HEK293 (cell line): ENCODE data around the gene NEK2.

Source experiments
- GFI1B ChIP-seq: fragments of 450-650 bp; formaldehyde crosslinking; IDR thresholded peaks from 2 replicates; pipeline ENCODE4 v1.5.1; 2016; ENCODE audit warnings: missing biosample characterization, missing genetic modification characterization
- GLI2 ChIP-seq: fragments of 450-650 bp; formaldehyde crosslinking; IDR thresholded peaks from 2 replicates; pipeline ENCODE4; 2017; ENCODE audit warnings: missing biosample characterization, missing genetic modification characterization, low read depth, borderline replicate concordance
- HOXD13 ChIP-seq: sonication (generic); formaldehyde crosslinking; IDR thresholded peaks from 2 replicates; pipeline ENCODE4 v1.8.0; 2022; ENCODE audit warnings: missing genetic modification reagents, borderline replicate concordance
- KLF7 ChIP-seq: fragments of 450-650 bp; formaldehyde crosslinking; IDR thresholded peaks from 2 replicates; pipeline ENCODE4 v1.5.1; 2016; ENCODE audit warnings: missing biosample characterization, missing genetic modification characterization, borderline replicate concordance
- PRDM1 ChIP-seq: fragments of 450-650 bp; formaldehyde crosslinking; IDR thresholded peaks from 2 replicates; pipeline ENCODE4; 2016; ENCODE audit warnings: missing biosample characterization, missing genetic modification characterization
- RBAK ChIP-seq: fragments of 450-650 bp; formaldehyde crosslinking; IDR thresholded peaks from 2 replicates; pipeline ENCODE4 v1.5.1; 2016; ENCODE audit warnings: missing biosample characterization, missing genetic modification characterization
- SCRT2 ChIP-seq: fragments of 450-650 bp; formaldehyde crosslinking; IDR thresholded peaks from 2 replicates; pipeline ENCODE4 v1.5.1; 2016; ENCODE audit warnings: missing biosample characterization, missing genetic modification characterization
- SP2 ChIP-seq: fragments of 450-650 bp; formaldehyde crosslinking; IDR thresholded peaks from 2 replicates; pipeline ENCODE4 v1.5.1; 2016; ENCODE audit warnings: missing biosample characterization, missing genetic modification characterization
- ZBTB7A ChIP-seq: fragments of 450-650 bp; formaldehyde crosslinking; IDR thresholded peaks from 2 replicates; pipeline ENCODE4 v1.5.1; 2016; ENCODE audit warnings: low read depth, missing biosample characterization, missing genetic modification characterization
- ZNF19 ChIP-seq: fragments of 450-650 bp; formaldehyde crosslinking; IDR thresholded peaks from 2 replicates; pipeline ENCODE4; 2016; ENCODE audit warnings: missing biosample characterization, missing genetic modification characterization, low read depth
- ZNF2 ChIP-seq: fragments of 450-650 bp; formaldehyde crosslinking; IDR thresholded peaks from 2 replicates; pipeline ENCODE4 v1.5.1; 2016; ENCODE audit warnings: missing biosample characterization, missing genetic modification characterization
- ZNF211 ChIP-seq: fragments of 450-650 bp; formaldehyde crosslinking; IDR thresholded peaks from 2 replicates; pipeline ENCODE4 v1.5.1; 2016; ENCODE audit warnings: low read depth, missing biosample characterization, missing genetic modification characterization
- ZNF221 ChIP-seq: fragments of 450-650 bp; formaldehyde crosslinking; IDR thresholded peaks from 2 replicates; pipeline ENCODE4 v1.5.1; 2017; ENCODE audit warnings: missing biosample characterization, missing genetic modification characterization, borderline replicate concordance
- ZNF248 ChIP-seq: fragments of 450-650 bp; formaldehyde crosslinking; IDR thresholded peaks from 2 replicates; pipeline ENCODE4 v1.5.1; 2017; ENCODE audit warnings: missing biosample characterization, missing genetic modification characterization
- ZNF292 ChIP-seq: fragments of 450-650 bp; formaldehyde crosslinking; IDR thresholded peaks from 2 replicates; pipeline ENCODE4 v1.5.1; 2016; ENCODE audit warnings: low read depth, missing biosample characterization, missing genetic modification characterization, borderline replicate concordance
- ZNF302 ChIP-seq: fragments of 450-650 bp; formaldehyde crosslinking; IDR thresholded peaks from 2 replicates; pipeline ENCODE4 v1.5.1; 2016; ENCODE audit warnings: missing biosample characterization, missing genetic modification characterization, low read depth
- ZNF366 ChIP-seq: fragments of 450-650 bp; formaldehyde crosslinking; conservative IDR thresholded peaks from 2 replicates; pipeline ENCODE4 v1.5.1; 2016; ENCODE audit warnings: missing biosample characterization, missing genetic modification characterization
- ZNF544 ChIP-seq: fragments of 450-650 bp; formaldehyde crosslinking; IDR thresholded peaks from 2 replicates; pipeline ENCODE4 v1.5.0; 2017; ENCODE audit warnings: missing biosample characterization, missing genetic modification characterization
- ZNF623 ChIP-seq: fragments of 450-650 bp; formaldehyde crosslinking; IDR thresholded peaks from 2 replicates; pipeline ENCODE4 v1.5.1; 2016; ENCODE audit warnings: missing biosample characterization, missing genetic modification characterization
- ZNF658 ChIP-seq: fragments of 450-650 bp; formaldehyde crosslinking; IDR thresholded peaks from 2 replicates; pipeline ENCODE4; 2016; ENCODE audit warnings: missing biosample characterization, missing genetic modification characterization
- ZNF701 ChIP-seq: fragments of 450-650 bp; formaldehyde crosslinking; IDR thresholded peaks from 2 replicates; pipeline ENCODE4 v1.5.1; 2016; ENCODE audit warnings: missing biosample characterization, missing genetic modification characterization
- ZSCAN16 ChIP-seq: fragments of 450-650 bp; formaldehyde crosslinking; IDR thresholded peaks from 2 replicates; pipeline ENCODE4 v1.5.1; 2016; ENCODE audit warnings: missing biosample characterization, missing genetic modification characterization
- TF ChIP-seq, protein P1 (sequence below): fragments of 450-650 bp; formaldehyde crosslinking; optimal IDR thresholded peaks from 2 replicates; pipeline ENCODE3; 2016; ENCODE audit warnings: missing biosample characterization, mild to moderate bottlenecking, missing genetic modification characterization
- TF ChIP-seq, protein P2 (sequence below): fragments of 450-650 bp; formaldehyde crosslinking; IDR thresholded peaks from 2 replicates; pipeline ENCODE4 v1.5.1; 2016; ENCODE audit warnings: missing biosample characterization, missing genetic modification characterization
- TF ChIP-seq, protein P3 (sequence below): fragments of 450-650 bp; formaldehyde crosslinking; IDR thresholded peaks from 2 replicates; pipeline ENCODE4 v1.5.1; 2016; ENCODE audit warnings: missing biosample characterization, missing genetic modification characterization, borderline replicate concordance
- TF ChIP-seq, protein P4 (sequence below): sonication (generic); formaldehyde crosslinking; IDR thresholded peaks from 2 replicates; pipeline ENCODE4 v1.8.1; 2022; ENCODE audit warnings: mild to moderate bottlenecking, moderate library complexity, missing genetic modification reagents
- TF ChIP-seq, protein P5 (sequence below): fragments of 450-650 bp; formaldehyde crosslinking; IDR thresholded peaks from 2 replicates; pipeline ENCODE4 v1.5.1; 2016; ENCODE audit warnings: missing biosample characterization, missing genetic modification characterization

NEK2 gene

DNA sequence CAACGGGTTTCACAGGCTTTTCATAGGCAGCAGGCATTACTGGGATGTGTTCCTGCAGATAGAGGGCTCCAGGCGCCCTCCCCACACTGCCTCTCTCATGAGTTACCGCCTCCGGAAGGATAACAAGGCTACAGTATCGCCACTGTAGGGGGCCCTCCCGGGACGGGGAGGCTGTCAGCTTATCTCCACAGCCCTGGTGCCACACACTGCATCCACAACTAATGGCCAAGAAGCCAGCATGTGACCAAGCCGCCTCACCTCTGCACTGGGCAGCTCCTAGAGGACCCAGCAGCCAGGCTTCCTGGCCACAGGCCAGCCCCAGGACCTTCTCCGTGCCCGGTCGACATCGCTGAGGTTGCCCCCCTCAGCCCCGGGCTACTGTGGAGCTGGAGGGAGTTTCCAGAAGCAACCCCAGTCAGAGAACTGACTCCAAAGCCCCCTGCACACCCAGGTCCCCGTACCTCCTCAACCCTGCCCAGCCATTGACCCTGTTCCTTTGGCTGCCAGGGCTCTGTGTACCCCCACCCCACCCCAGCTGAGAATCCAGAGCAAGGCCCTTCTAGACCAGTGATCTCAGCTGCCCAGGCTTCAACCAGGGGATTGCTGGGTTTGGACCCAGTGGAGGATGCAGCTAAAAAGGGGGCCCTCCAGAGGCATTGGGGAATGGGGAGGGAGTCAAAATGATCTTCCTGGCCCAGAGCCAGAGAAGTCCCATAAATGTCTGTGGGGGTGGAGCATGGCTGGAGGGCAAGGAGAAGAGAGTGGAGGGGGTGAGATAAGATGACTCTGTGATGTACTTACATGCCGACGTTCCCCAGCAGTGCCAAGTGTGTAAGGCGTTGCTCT is 45.0 kb downstream of the NEK2 start (continued):
- TF ChIP-seq, protein P1, sequence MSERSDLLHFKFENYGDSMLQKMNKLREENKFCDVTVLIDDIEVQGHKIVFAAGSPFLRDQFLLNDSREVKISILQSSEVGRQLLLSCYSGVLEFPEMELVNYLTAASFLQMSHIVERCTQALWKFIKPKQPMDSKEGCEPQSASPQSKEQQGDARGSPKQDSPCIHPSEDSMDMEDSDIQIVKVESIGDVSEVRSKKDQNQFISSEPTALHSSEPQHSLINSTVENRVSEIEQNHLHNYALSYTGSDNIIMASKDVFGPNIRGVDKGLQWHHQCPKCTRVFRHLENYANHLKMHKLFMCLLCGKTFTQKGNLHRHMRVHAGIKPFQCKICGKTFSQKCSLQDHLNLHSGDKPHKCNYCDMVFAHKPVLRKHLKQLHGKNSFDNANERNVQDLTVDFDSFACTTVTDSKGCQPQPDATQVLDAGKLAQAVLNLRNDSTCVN (tag by site-specific recombination) = no peak
- no peak for TF ChIP-seq ZNF302
- no peak for TF ChIP-seq ZNF292
- TF ChIP-seq RBAK (tag by site-specific recombination) = no peak
- TF ChIP-seq ZNF366 (tag by site-specific recombination) = no peak
- TF ChIP-seq ZNF221 = peak; percentile 11; the same call in 1 of the 2 replicates
- TF ChIP-seq HOXD13 = no peak
- TF ChIP-seq KLF7 (tag by site-specific recombination) = no peak
- peak; percentile 86 for TF ChIP-seq ZNF2 (tag by site-specific recombination)
- TF ChIP-seq ZNF623 (tag by site-specific recombination) = no peak
- TF ChIP-seq, protein P2, sequence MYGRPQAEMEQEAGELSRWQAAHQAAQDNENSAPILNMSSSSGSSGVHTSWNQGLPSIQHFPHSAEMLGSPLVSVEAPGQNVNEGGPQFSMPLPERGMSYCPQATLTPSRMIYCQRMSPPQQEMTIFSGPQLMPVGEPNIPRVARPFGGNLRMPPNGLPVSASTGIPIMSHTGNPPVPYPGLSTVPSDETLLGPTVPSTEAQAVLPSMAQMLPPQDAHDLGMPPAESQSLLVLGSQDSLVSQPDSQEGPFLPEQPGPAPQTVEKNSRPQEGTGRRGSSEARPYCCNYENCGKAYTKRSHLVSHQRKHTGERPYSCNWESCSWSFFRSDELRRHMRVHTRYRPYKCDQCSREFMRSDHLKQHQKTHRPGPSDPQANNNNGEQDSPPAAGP (tag by site-specific recombination) = no peak
- TF ChIP-seq ZSCAN16 (tag by site-specific recombination) = no peak
- TF ChIP-seq, protein P3, sequence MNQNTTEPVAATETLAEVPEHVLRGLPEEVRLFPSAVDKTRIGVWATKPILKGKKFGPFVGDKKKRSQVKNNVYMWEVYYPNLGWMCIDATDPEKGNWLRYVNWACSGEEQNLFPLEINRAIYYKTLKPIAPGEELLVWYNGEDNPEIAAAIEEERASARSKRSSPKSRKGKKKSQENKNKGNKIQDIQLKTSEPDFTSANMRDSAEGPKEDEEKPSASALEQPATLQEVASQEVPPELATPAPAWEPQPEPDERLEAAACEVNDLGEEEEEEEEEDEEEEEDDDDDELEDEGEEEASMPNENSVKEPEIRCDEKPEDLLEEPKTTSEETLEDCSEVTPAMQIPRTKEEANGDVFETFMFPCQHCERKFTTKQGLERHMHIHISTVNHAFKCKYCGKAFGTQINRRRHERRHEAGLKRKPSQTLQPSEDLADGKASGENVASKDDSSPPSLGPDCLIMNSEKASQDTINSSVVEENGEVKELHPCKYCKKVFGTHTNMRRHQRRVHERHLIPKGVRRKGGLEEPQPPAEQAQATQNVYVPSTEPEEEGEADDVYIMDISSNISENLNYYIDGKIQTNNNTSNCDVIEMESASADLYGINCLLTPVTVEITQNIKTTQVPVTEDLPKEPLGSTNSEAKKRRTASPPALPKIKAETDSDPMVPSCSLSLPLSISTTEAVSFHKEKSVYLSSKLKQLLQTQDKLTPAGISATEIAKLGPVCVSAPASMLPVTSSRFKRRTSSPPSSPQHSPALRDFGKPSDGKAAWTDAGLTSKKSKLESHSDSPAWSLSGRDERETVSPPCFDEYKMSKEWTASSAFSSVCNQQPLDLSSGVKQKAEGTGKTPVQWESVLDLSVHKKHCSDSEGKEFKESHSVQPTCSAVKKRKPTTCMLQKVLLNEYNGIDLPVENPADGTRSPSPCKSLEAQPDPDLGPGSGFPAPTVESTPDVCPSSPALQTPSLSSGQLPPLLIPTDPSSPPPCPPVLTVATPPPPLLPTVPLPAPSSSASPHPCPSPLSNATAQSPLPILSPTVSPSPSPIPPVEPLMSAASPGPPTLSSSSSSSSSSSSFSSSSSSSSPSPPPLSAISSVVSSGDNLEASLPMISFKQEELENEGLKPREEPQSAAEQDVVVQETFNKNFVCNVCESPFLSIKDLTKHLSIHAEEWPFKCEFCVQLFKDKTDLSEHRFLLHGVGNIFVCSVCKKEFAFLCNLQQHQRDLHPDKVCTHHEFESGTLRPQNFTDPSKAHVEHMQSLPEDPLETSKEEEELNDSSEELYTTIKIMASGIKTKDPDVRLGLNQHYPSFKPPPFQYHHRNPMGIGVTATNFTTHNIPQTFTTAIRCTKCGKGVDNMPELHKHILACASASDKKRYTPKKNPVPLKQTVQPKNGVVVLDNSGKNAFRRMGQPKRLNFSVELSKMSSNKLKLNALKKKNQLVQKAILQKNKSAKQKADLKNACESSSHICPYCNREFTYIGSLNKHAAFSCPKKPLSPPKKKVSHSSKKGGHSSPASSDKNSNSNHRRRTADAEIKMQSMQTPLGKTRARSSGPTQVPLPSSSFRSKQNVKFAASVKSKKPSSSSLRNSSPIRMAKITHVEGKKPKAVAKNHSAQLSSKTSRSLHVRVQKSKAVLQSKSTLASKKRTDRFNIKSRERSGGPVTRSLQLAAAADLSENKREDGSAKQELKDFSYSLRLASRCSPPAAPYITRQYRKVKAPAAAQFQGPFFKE (tag by site-specific recombination) = no peak
- TF ChIP-seq ZNF248 (tag by site-specific recombination) = no peak
- peak; percentile 28; the same call in 1 of the 2 replicates for TF ChIP-seq SP2 (tag by site-specific recombination)
- TF ChIP-seq, protein P4, sequence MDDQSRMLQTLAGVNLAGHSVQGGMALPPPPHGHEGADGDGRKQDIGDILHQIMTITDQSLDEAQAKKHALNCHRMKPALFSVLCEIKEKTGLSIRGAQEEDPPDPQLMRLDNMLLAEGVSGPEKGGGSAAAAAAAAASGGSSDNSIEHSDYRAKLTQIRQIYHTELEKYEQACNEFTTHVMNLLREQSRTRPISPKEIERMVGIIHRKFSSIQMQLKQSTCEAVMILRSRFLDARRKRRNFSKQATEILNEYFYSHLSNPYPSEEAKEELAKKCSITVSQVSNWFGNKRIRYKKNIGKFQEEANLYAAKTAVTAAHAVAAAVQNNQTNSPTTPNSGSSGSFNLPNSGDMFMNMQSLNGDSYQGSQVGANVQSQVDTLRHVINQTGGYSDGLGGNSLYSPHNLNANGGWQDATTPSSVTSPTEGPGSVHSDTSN (CRISPR knock-in tag) = no peak
- 0 out of 2 replicates have a peak, but pooled peaks have one; percentile 35 for TF ChIP-seq ZNF544 (tag by site-specific recombination)
- TF ChIP-seq, protein P5, sequence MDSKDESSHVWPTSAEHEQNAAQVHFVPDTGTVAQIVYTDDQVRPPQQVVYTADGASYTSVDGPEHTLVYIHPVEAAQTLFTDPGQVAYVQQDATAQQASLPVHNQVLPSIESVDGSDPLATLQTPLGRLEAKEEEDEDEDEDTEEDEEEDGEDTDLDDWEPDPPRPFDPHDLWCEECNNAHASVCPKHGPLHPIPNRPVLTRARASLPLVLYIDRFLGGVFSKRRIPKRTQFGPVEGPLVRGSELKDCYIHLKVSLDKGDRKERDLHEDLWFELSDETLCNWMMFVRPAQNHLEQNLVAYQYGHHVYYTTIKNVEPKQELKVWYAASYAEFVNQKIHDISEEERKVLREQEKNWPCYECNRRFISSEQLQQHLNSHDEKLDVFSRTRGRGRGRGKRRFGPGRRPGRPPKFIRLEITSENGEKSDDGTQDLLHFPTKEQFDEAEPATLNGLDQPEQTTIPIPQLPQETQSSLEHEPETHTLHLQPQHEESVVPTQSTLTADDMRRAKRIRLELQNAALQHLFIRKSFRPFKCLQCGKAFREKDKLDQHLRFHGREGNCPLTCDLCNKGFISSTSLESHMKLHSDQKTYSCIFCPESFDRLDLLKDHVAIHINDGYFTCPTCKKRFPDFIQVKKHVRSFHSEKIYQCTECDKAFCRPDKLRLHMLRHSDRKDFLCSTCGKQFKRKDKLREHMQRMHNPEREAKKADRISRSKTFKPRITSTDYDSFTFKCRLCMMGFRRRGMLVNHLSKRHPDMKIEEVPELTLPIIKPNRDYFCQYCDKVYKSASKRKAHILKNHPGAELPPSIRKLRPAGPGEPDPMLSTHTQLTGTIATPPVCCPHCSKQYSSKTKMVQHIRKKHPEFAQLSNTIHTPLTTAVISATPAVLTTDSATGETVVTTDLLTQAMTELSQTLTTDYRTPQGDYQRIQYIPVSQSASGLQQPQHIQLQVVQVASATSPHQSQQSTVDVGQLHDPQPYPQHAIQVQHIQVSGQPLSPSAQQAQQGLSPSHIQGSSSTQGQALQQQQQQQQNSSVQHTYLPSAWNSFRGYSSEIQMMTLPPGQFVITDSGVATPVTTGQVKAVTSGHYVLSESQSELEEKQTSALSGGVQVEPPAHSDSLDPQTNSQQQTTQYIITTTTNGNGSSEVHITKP (tag by site-specific recombination) = peak; percentile 98
- no peak for TF ChIP-seq GFI1B
- TF ChIP-seq ZBTB7A = no peak
- TF ChIP-seq ZNF701 (tag by site-specific recombination) = peak; percentile 33; the same call in 1 of the 2 replicates
- TF ChIP-seq SCRT2 (tag by site-specific recombination) = no peak
- TF ChIP-seq ZNF211 (tag by site-specific recombination) = no peak
- TF ChIP-seq ZNF658 (tag by site-specific recombination) = no peak
- TF ChIP-seq PRDM1 = no peak; the same call in 1 of the 2 replicates
- no peak for TF ChIP-seq GLI2
- TF ChIP-seq ZNF19 = no peak
